ENCODE data around the gene MICAL2. TPM values are rescaled to one million over a fixed set of nuclear protein-coding genes. Genes with fewer than 3 reads are reported as not detected.
A peak's percentile ranks its signal among the peaks of the same experiment; 100 is the strongest.

Gene MICAL2
- total RNA-seq, 2 experiments from 2014 or later = not detected

GRCh38 chr11:12089473-12089872 is 20.9 kb upstream of the MICAL2 start:
- POLR2A ChIA-PET = no interaction called here

GRCh38 chr11:12090061-12090591 is 20.3 kb upstream of the MICAL2 start:
- peak; percentile 30 for DNase-seq (ENCODE audit: low spot score)
- Histone ChIP-seq H3K27ac (ENCODE audit: low read depth, low read length, poor library complexity, severe bottlenecking) (no peak overlapping the region), H3K36me3 (ENCODE audit: insufficient read depth, low read length) (no peaks in the 10 kb centered on the region), H2AFZ (ENCODE audit: low read length) (no peak overlapping the region), H3K9me3 (ENCODE audit: low read length) (no peaks in the 10 kb centered on the region), H3K9me2 (ENCODE audit: insufficient read depth, low read length) (no peaks in the 10 kb centered on the region), H3K4me1 (ENCODE audit: insufficient read depth, low read length, poor library complexity, severe bottlenecking) (peaks cover 11% of the 10 kb centered on the region), H3K4me3 (ENCODE audit: low read depth, low read length, poor library complexity, severe bottlenecking) (no peak overlapping the region), H3K79me2 (ENCODE audit: insufficient read depth, low read depth, low read length) (no peaks in the 10 kb centered on the region), H3K4me2 (ENCODE audit: low read length) (peak overlapping the region; percentile 33), H4K20me1 (ENCODE audit: insufficient read depth, low read length) (no peaks in the 10 kb centered on the region)
- ChIA-PET CTCF (ENCODE audit: unreplicated experiment) (no interaction called here), POLR2A (interaction anchor here (0.6 kb wide), 1 partner anchor 211 kb away, joined by 4 read pairs; no protein-coding TSS in a partner anchor)
- intact Hi-C loops (cut with micrococcal nuclease; ENCODE audit: unreplicated experiment) = no loop called here
- no peak for TF ChIP-seq CTCF (conservative IDR thresholded peaks at IDR 0.05; ENCODE audit: low read length)
- TF ChIP-seq EZH2phosphoT487 (IDR thresholded peaks at IDR 0.05; ENCODE audit: borderline replicate concordance, low read depth, low read length) = no peak
- BruUV-seq (replicated peaks) = no TSS peak

More at GRCh38 chr11:12089473-12089872, 20.9 kb upstream of the MICAL2 start:
- no peaks in the 10 kb centered on the region for H3K36me3 ChIP-seq (ENCODE audit: insufficient read depth, low read length)
- H3K4me3 ChIP-seq (ENCODE audit: low read depth, low read length, poor library complexity, severe bottlenecking) = no peak overlapping the region
- no peaks in the 10 kb centered on the region for H3K9me2 ChIP-seq (ENCODE audit: insufficient read depth, low read length)
- no peak overlapping the region for H3K27ac ChIP-seq (ENCODE audit: low read depth, low read length, poor library complexity, severe bottlenecking)
- H4K20me1 ChIP-seq (ENCODE audit: insufficient read depth, low read length) = no peaks in the 10 kb centered on the region
- intact Hi-C loops (cut with micrococcal nuclease; ENCODE audit: unreplicated experiment) = no loop called here
- BruUV-seq (replicated peaks) = no TSS peak
- peaks cover 11% of the 10 kb centered on the region for H3K4me1 ChIP-seq (ENCODE audit: insufficient read depth, low read length, poor library complexity, severe bottlenecking)
- CTCF ChIA-PET (ENCODE audit: unreplicated experiment) = no interaction called here
- no peaks in the 10 kb centered on the region for H3K9me3 ChIP-seq (ENCODE audit: low read length)
- no peak for DNase-seq (ENCODE audit: low spot score)
- no peak for TF ChIP-seq EZH2phosphoT487 (IDR thresholded peaks at IDR 0.05; ENCODE audit: borderline replicate concordance, low read depth, low read length)
- TF ChIP-seq CTCF (conservative IDR thresholded peaks at IDR 0.05; ENCODE audit: low read length) = no peak
- H3K4me2 ChIP-seq (ENCODE audit: low read length) = no peak overlapping the region
- no peaks in the 10 kb centered on the region for H3K79me2 ChIP-seq (ENCODE audit: insufficient read depth, low read depth, low read length)
- H2AFZ ChIP-seq (ENCODE audit: low read length) = no peak overlapping the region

- ChIA-PET POLR2A (interaction anchor here (0.6 kb wide), 1 partner anchor 211 kb away, joined by 4 read pairs; no protein-coding TSS in a partner anchor), CTCF (ENCODE audit: unreplicated experiment) (no interaction called here)
- Histone ChIP-seq H4K20me1 (ENCODE audit: insufficient read depth, low read length) (no peaks in the 10 kb centered on the region), H3K4me2 (ENCODE audit: low read length) (peak overlapping the region; percentile 33; the same call in 1 of the 2 replicates), H3K79me2 (ENCODE audit: insufficient read depth, low read depth, low read length) (no peaks in the 10 kb centered on the region), H3K36me3 (ENCODE audit: insufficient read depth, low read length) (no peaks in the 10 kb centered on the region), H2AFZ (ENCODE audit: low read length) (no peak overlapping the region), H3K4me1 (ENCODE audit: insufficient read depth, low read length, poor library complexity, severe bottlenecking) (peaks cover 11% of the 10 kb centered on the region), H3K4me3 (ENCODE audit: low read depth, low read length, poor library complexity, severe bottlenecking) (no peak overlapping the region), H3K27ac (ENCODE audit: low read depth, low read length, poor library complexity, severe bottlenecking) (no peak overlapping the region), H3K9me2 (ENCODE audit: insufficient read depth, low read length) (no peaks in the 10 kb centered on the region), H3K9me3 (ENCODE audit: low read length) (no peaks in the 10 kb centered on the region)
- TF ChIP-seq CTCF (conservative IDR thresholded peaks at IDR 0.05; ENCODE audit: low read length) (no peak), EZH2phosphoT487 (IDR thresholded peaks at IDR 0.05; ENCODE audit: borderline replicate concordance, low read depth, low read length) (no peak)
- intact Hi-C loops (cut with micrococcal nuclease; ENCODE audit: unreplicated experiment) = no loop called here
- no TSS peak for BruUV-seq (replicated peaks)
- DNase-seq (ENCODE audit: low spot score) = no peak
These were observed 19.6 kb upstream of the MICAL2 start for GRCh38 chr11:12090761-12091258.

All from OCI-LY7 (cell line).